K562 (cell line): Measurements from ENCODE around the gene ITGB3BP. TPM values are rescaled to one million over a fixed set of nuclear protein-coding genes. Genes with fewer than 3 reads are reported as not detected.

Experiments used
- ATF7 ChIP-seq: fragments of 450-650 bp; IDR thresholded peaks from 2 replicates; pipeline ENCODE4 v1.7.1; 2014; ENCODE audit warnings: mild to moderate bottlenecking, moderate library complexity
- CBFB ChIP-seq: sonication (generic); formaldehyde crosslinking; IDR thresholded peaks from 2 replicates; pipeline ENCODE4 v1.4.0; 2020; ENCODE audit warnings: mild to moderate bottlenecking, missing genetic modification reagents
- CHD1 ChIP-seq: fragments of 200-600 bp; sonication (generic); IDR thresholded peaks from one replicate; pipeline ENCODE4 v1.6.1; 2012; ENCODE audit warnings: mild to moderate bottlenecking, moderate library complexity, low read length, inconsistent platforms
- DPF2 ChIP-seq: fragments of 450-650 bp; IDR thresholded peaks from 2 replicates; pipeline ENCODE4 v1.6.1; 2016
- FIP1L1 ChIP-seq: fragments of 200-400 bp; formaldehyde crosslinking; IDR thresholded peaks from 2 replicates; pipeline ENCODE4 v1.6.1; 2018; ENCODE audit warnings: mild to moderate bottlenecking, low read depth, low read length; ENCODE audit not compliant: poor library complexity, severe bottlenecking
- FOXM1 ChIP-seq, 2 experiments: fragments of 450-650 bp in 1 of 2; sonication (generic) in 1 of 2; formaldehyde crosslinking in 1 of 2; IDR thresholded peaks; 2 replicates each; pipeline versions ENCODE4 v1.6.1 to v1.9.0; 2017 to 2022; ENCODE audit warnings: low read depth in 2 of 2, mild to moderate bottlenecking in 2 of 2, missing genetic modification reagents in 1 of 2, moderate library complexity in 1 of 2
- HDAC1 ChIP-seq, 2 experiments: fragments of 450-650 bp; IDR thresholded peaks; 2 replicates each; pipeline ENCODE4 v1.6.1; 2016 to 2017; ENCODE audit warnings: inconsistent platforms in 1 of 2, mild to moderate bottlenecking in 1 of 2, moderate library complexity in 1 of 2
- IRF1 ChIP-seq: sonication (generic); formaldehyde crosslinking; IDR thresholded peaks from 2 replicates; pipeline ENCODE4 v1.8.0; 2022; ENCODE audit warnings: missing genetic modification reagents, mild to moderate bottlenecking, borderline replicate concordance
- JUNB ChIP-seq: fragments of 450-650 bp; formaldehyde crosslinking; conservative IDR thresholded peaks from 2 replicates; pipeline ENCODE4 v1.4.0; 2020; ENCODE audit warnings: mild to moderate bottlenecking
- KDM1A ChIP-seq, 2 experiments: fragments of 450-650 bp; IDR thresholded peaks; 2 replicates each; pipeline ENCODE4 v1.6.1; 2016; ENCODE audit warnings: mild to moderate bottlenecking in 2 of 2
- KHSRP ChIP-seq: fragments of 450-650 bp; IDR thresholded peaks from 2 replicates; pipeline ENCODE4 v1.6.1; 2017
- MTA3 ChIP-seq: fragments of 450-650 bp; formaldehyde crosslinking; IDR thresholded peaks from 2 replicates; pipeline ENCODE4 v1.6.1; 2017; ENCODE audit warnings: mild to moderate bottlenecking, borderline replicate concordance
- MTF1 ChIP-seq: fragments of 250-450 bp; sonication (Bioruptor Pico); IDR thresholded peaks from 2 replicates; pipeline ENCODE4 v1.9.0; 2021; ENCODE audit warnings: moderate library complexity, mild to moderate bottlenecking, inconsistent platforms, borderline replicate concordance
- POU5F1 ChIP-seq: fragments of 150-350 bp; IDR thresholded peaks from 2 replicates; pipeline ENCODE4 v1.6.1; 2014; ENCODE audit warnings: borderline replicate concordance, low read length, low read depth, mild to moderate bottlenecking; ENCODE audit not compliant: partially characterized antibody
- RBM22 ChIP-seq: fragments of 200-400 bp; formaldehyde crosslinking; IDR thresholded peaks from 2 replicates; pipeline ENCODE4 v1.6.1; 2018; ENCODE audit warnings: low read length, low read depth; ENCODE audit not compliant: poor library complexity, severe bottlenecking
- RFX5 ChIP-seq: IDR thresholded peaks from 2 replicates; pipeline ENCODE4 v1.6.1; 2011; ENCODE audit warnings: low read depth, mild to moderate bottlenecking, improper control_type of control experiment, low read length
- SNRNP70 ChIP-seq: fragments of 200-400 bp; formaldehyde crosslinking; optimal IDR thresholded peaks from 2 replicates; pipeline ENCODE3; 2017; ENCODE audit warnings: low read depth, low read length
- SOX6 ChIP-seq: fragments of 450-650 bp; IDR thresholded peaks from 2 replicates; pipeline ENCODE4 v1.6.1; 2014; ENCODE audit warnings: mild to moderate bottlenecking
- SP1 ChIP-seq: sonication (generic); formaldehyde crosslinking; IDR thresholded peaks from 2 replicates; pipeline ENCODE4 v1.8.1; 2022; ENCODE audit warnings: mild to moderate bottlenecking, missing genetic modification reagents
- SRF ChIP-seq, 2 experiments: fragments of 250-450, 450-650 bp in 1 of 2; sonication (Bioruptor Pico) in 1 of 2; sonication (generic) in 1 of 2; formaldehyde crosslinking; IDR thresholded peaks; 2 replicates each; pipeline versions ENCODE4 v1.5.0 to v1.5.1; 2020 to 2022; ENCODE audit warnings: mild to moderate bottlenecking in 1 of 2, missing genetic modification reagents in 1 of 2
- ZBED1 ChIP-seq: IDR thresholded peaks from 2 replicates; pipeline ENCODE4 v1.6.1; 2014
- ZNF282 ChIP-seq: sonication (generic); formaldehyde crosslinking; IDR thresholded peaks from 2 replicates; pipeline ENCODE4 v1.8.1; 2023; ENCODE audit warnings: missing genetic modification reagents
- ZNF445 ChIP-seq: fragments of 250-450 bp; sonication (Bioruptor Pico); IDR thresholded peaks from 2 replicates; pipeline ENCODE4 v1.4.0; 2020; ENCODE audit warnings: low read depth, mild to moderate bottlenecking, moderate library complexity
- polyA plus RNA-seq, 8 experiments: library from polyadenylated mRNA; depleted of rRNA in 4 of 8; stranded (reverse) in 5 of 8; unstranded in 3 of 8; fragments of >200 nt; fragmentation: Nextera tagmentation in 2 of 8; fragmentation: Illumina TruSeq in 1 of 8; extraction: Ambion mirVana in 2 of 8; extraction: Trizol in 1 of 8; gene quantifications; 2 replicates each; pipeline versions ENCODE4 v1.2.1 to v1.2.3, GENCODE V29; 2011 to 2014; ENCODE audit warnings: inconsistent platforms in 1 of 8, missing spikeins in 1 of 8
- total RNA-seq, 7 experiments: library from RNA; depleted of rRNA in 6 of 7; stranded (reverse); fragments of >200 nt in 6 of 7; fragmentation: Illumina TruSeq in 2 of 7; extraction: Trizol in 2 of 7; gene quantifications; 2 replicates each; pipeline versions ENCODE4 v1.2.1 to v1.2.3, GENCODE V29; 2011 to 2021; ENCODE audit warnings: low replicate concordance in 1 of 7
- TF ChIP-seq, protein P1 (sequence below): fragments of 250-450 bp; sonication (Bioruptor Pico); IDR thresholded peaks from 2 replicates; pipeline ENCODE4 v1.4.0; 2020; ENCODE audit warnings: borderline replicate concordance
- TF ChIP-seq, protein P2 (sequence below): fragments of 200-800 bp; sonication (Bioruptor generic); IDR thresholded peaks from 2 replicates; pipeline ENCODE4 v1.6.1; 2017; ENCODE audit warnings: missing genetic modification characterization, missing compliant biosample characterization

ITGB3BP gene
- total and polyA plus RNA-seq, 9 of the 15 experiments (the other 6 are each of a cell fraction or from before 2014, with no cell fraction given) = 62.8 to 151 (median 110) TPM

GRCh38 chr1:63522891-63523728 lies at the start of gene ITGB3BP, which contains the start of gene EFCAB7 (continued):
- TF ChIP-seq MTA3 = peak; percentile 97
- TF ChIP-seq SP1 (CRISPR knock-in tag) = peak; percentile 86
- peak; percentile 75 to 84; a peak in 3 of 4 replicates for TF ChIP-seq KDM1A (IDR thresholded peaks at IDR 0.05)
- TF ChIP-seq ZNF282 (CRISPR knock-in tag) = no peak
- TF ChIP-seq MTF1 (CRISPR knock-in tag) = no peak
- peak; percentile 40 for TF ChIP-seq DPF2
- no peak; the same call in 1 of the 2 replicates for TF ChIP-seq CBFB
- no peak for TF ChIP-seq FIP1L1
- TF ChIP-seq JUNB (CRISPR knock-in tag) = no peak
- no peak for TF ChIP-seq CHD1
- TF ChIP-seq HDAC1 (IDR thresholded peaks at IDR 0.05) = peak; percentile 24 to 92; a peak in 3 of 4 replicates
- no peak for TF ChIP-seq ZBED1
- TF ChIP-seq RBM22 = peak; percentile 47
- peak; percentile 88 for TF ChIP-seq FOXM1 (IDR thresholded peaks at IDR 0.05; ENCODE audit: low read depth)
- TF ChIP-seq FOXM1 (CRISPR knock-in tag; IDR thresholded peaks at IDR 0.05; ENCODE audit: low read depth) = no peak
- no peak for TF ChIP-seq POU5F1
- TF ChIP-seq KHSRP = no peak
- TF ChIP-seq SOX6 = peak; percentile 75
- TF ChIP-seq, protein P1, sequence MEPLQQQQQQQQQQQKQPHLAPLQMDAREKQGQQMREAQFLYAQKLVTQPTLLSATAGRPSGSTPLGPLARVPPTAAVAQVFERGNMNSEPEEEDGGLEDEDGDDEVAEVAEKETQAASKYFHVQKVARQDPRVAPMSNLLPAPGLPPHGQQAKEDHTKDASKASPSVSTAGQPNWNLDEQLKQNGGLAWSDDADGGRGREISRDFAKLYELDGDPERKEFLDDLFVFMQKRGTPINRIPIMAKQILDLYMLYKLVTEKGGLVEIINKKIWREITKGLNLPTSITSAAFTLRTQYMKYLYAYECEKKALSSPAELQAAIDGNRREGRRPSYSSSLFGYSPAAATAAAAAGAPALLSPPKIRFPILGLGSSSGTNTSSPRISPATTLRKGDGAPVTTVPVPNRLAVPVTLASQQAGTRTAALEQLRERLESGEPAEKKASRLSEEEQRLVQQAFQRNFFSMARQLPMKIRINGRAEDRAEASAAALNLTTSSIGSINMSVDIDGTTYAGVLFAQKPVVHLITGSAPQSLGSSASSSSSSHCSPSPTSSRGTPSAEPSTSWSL (CRISPR knock-in tag) = no peak
- no peak for TF ChIP-seq SNRNP70
- 0 out of 4 replicates have a peak, but pooled peaks of 1 of the 2 experiments have one; percentile 5 for TF ChIP-seq SRF (CRISPR knock-in tag; IDR thresholded peaks at IDR 0.05)
- TF ChIP-seq ZNF445 (CRISPR knock-in tag) = no peak
- TF ChIP-seq RFX5 = no peak
- TF ChIP-seq, protein P2, sequence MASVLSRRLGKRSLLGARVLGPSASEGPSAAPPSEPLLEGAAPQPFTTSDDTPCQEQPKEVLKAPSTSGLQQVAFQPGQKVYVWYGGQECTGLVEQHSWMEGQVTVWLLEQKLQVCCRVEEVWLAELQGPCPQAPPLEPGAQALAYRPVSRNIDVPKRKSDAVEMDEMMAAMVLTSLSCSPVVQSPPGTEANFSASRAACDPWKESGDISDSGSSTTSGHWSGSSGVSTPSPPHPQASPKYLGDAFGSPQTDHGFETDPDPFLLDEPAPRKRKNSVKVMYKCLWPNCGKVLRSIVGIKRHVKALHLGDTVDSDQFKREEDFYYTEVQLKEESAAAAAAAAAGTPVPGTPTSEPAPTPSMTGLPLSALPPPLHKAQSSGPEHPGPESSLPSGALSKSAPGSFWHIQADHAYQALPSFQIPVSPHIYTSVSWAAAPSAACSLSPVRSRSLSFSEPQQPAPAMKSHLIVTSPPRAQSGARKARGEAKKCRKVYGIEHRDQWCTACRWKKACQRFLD (CRISPR knock-in tag) = no peak
- TF ChIP-seq IRF1 (CRISPR knock-in tag) = no peak
- peak; percentile 92 for TF ChIP-seq ATF7
